Activated CD4-positive, CD25-positive, alpha-beta regulatory T cell treated with anti-CD3 and anti-CD28 coated beads, Interleukin-2, amount 50 U/mL, for 16 hours (primary cell): ENCODE results near the gene SYCE3.

Experiments used
- DNase-seq: peaks from one replicate; pipeline ENCODE4 v3.0.0-alpha.2; 2020; ENCODE audit warnings: low read depth, low spot score

SYCE3 gene

GRCh38 chr22:50600538-50600937 lies 37.8 kb upstream of the SYCE3 start, which contains the start of gene MAPK8IP2:
TSS of gene MAPK8IP2 (plus strand) at chr22:50600793. CDS start at chr22:50600819, 26 bp downstream.
- DNase-seq = no peak

GRCh38 chr22:50599816-50600455 lies 37.2 kb upstream of the SYCE3 start:
- no peak for DNase-seq

GRCh38 chr22:50597097-50597496 lies 34.4 kb upstream of the SYCE3 start:
- no peak for DNase-seq

- DNase-seq = no peak
Measured at GRCh38 chr22:50595189-50595588, 32.5 kb upstream of the SYCE3 start.

GRCh38 chr22:50587407-50587806 lies 24.7 kb upstream of the SYCE3 start:
- DNase-seq = no peak

- DNase-seq = no peak
Measured at GRCh38 chr22:50586416-50586815, 23.7 kb upstream of the SYCE3 start.

GRCh38 chr22:50585781-50586180 lies 23.1 kb upstream of the SYCE3 start:
- DNase-seq = no peak

GRCh38 chr22:50585238-50585637 lies 22.5 kb upstream of the SYCE3 start:
- DNase-seq = no peak

- DNase-seq = no peak
Measured at GRCh38 chr22:50584106-50585096, 21.7 kb upstream of the SYCE3 start.

GRCh38 chr22:50583294-50583861 lies 20.7 kb upstream of the SYCE3 start:
- no peak for DNase-seq

- peak; percentile 97 for DNase-seq
Measured at GRCh38 chr22:50582493-50583293, 20.0 kb upstream of the SYCE3 start, which contains the start of gene CHKB. TSS of gene CHKB (minus strand) at chr22:50582849. CDS start at chr22:50582781, 68 bp downstream.

GRCh38 chr22:50581950-50582492 lies 19.3 kb upstream of the SYCE3 start:
- no peak for DNase-seq

- DNase-seq = no peak
Measured at GRCh38 chr22:50581031-50581949, 18.6 kb upstream of the SYCE3 start.

GRCh38 chr22:50579752-50580151 lies 17.0 kb upstream of the SYCE3 start:
- no peak for DNase-seq

- no peak for DNase-seq
Measured at GRCh38 chr22:50578776-50579310, 16.1 kb upstream of the SYCE3 start.

GRCh38 chr22:50577987-50578775 lies 15.5 kb upstream of the SYCE3 start, which contains the start of gene CPT1B:
TSS of gene CPT1B (minus strand) at chr22:50578427. CDS start at chr22:50577915, 512 bp downstream.
- DNase-seq = no peak

GRCh38 chr22:50577697-50577986 lies 14.9 kb upstream of the SYCE3 start:
- no peak for DNase-seq

GRCh38 chr22:50576806-50577696 lies 14.3 kb upstream of the SYCE3 start:
- DNase-seq = no peak
